H1 (cell line): Measurements from ENCODE around the gene BPIFB4. TPM values are rescaled to one million over a fixed set of nuclear protein-coding genes. Genes with fewer than 3 reads are reported as not detected.

Experiments
- CTCF ChIA-PET: fragments of 300-600 bp; sonication (Branson Sonifier 250); formaldehyde crosslinking; loops from one replicate; lab custom pipeline; 2021; ENCODE audit not compliant: partially characterized antibody; lab: Charles Lee
- POLR2A ChIA-PET: fragments of 300-600 bp; sonication (Branson Sonifier 250); formaldehyde crosslinking; loops from one replicate; lab custom pipeline; 2021; ENCODE audit warnings: inconsistent platforms; ENCODE audit not compliant: partially characterized antibody; lab: Charles Lee
- DNase-seq, 2 experiments: peaks; one replicate each; pipeline versions ENCODE4 v3.0.0 to v3.0.0-alpha.2; 2010 to 2022; ENCODE audit warnings: low spot score in 2 of 2, low read depth in 1 of 2, mixed read lengths in 1 of 2
- FAIRE-seq: peaks from 2 replicates; lab custom pipeline; 2011; peaks lifted over from hg19 to GRCh38; lab: Jason Lieb, UNC
- H2AFZ ChIP-seq: 2 replicates; pipeline ENCODE4 v1.8.1; 2012; ENCODE audit warnings: low read length, inconsistent platforms
- H2AK5ac ChIP-seq: 2 replicates; pipeline ENCODE4 v1.6.1; 2013; ENCODE audit warnings: low read depth, low read length
- H2BK120ac ChIP-seq: replicated peaks from 2 replicates; pipeline ENCODE3; 2013; ENCODE audit warnings: low read depth, low read length, inconsistent platforms
- H2BK12ac ChIP-seq: 2 replicates; pipeline ENCODE4 v1.6.1; 2013; ENCODE audit warnings: low read depth, low read length
- H2BK15ac ChIP-seq: 2 replicates; pipeline ENCODE4 v1.6.1; 2013; ENCODE audit warnings: low read length
- H2BK20ac ChIP-seq: 2 replicates; pipeline ENCODE4 v1.6.1; 2013; ENCODE audit warnings: low read length
- H2BK5ac ChIP-seq: 2 replicates; pipeline ENCODE4 v1.6.1; 2013; ENCODE audit warnings: low read depth, low read length
- H3K14ac ChIP-seq: 2 replicates; pipeline ENCODE4 v1.6.1; 2013; ENCODE audit warnings: inconsistent platforms; ENCODE audit not compliant: insufficient read length
- H3K18ac ChIP-seq: 2 replicates; pipeline ENCODE4 v1.6.1; 2013; ENCODE audit warnings: low read length; ENCODE audit errors: extremely low read depth
- H3K23ac ChIP-seq: 2 replicates; pipeline ENCODE4 v1.6.1; 2013; ENCODE audit warnings: inconsistent platforms; ENCODE audit not compliant: insufficient read length
- H3K23me2 ChIP-seq: 2 replicates; pipeline ENCODE4 v1.6.1; 2013; ENCODE audit warnings: low read depth, low read length
- H3K27ac ChIP-seq: 2 replicates; pipeline ENCODE4 v1.6.1; 2011; ENCODE audit warnings: low read depth, low read length, inconsistent platforms
- H3K27me3 ChIP-seq, 4 experiments: replicated peaks in 1 of 4; 1 replicate in 1 of 4; 2 replicates in 3 of 4; pipeline versions ENCODE4 v1.6.1 to v1.8.1; 2011 to 2013; ENCODE audit warnings: low read length in 3 of 4, mild to moderate bottlenecking in 3 of 4, inconsistent platforms in 2 of 4, mixed read lengths in 2 of 4, moderate library complexity in 1 of 4; ENCODE audit not compliant: control insufficient read depth in 3 of 4, insufficient read depth in 3 of 4; ENCODE audit errors: extremely low read depth in 1 of 4
- H3K36me3 ChIP-seq, 4 experiments: 2 replicates each; pipeline versions ENCODE4 v1.6.1 to v1.8.1; 2011 to 2013; ENCODE audit warnings: mild to moderate bottlenecking in 4 of 4, low read length in 3 of 4, moderate library complexity in 2 of 4, control low read depth in 1 of 4, inconsistent platforms in 1 of 4; ENCODE audit not compliant: insufficient read depth in 4 of 4, control insufficient read depth in 2 of 4
- H3K4ac ChIP-seq: replicated peaks from 2 replicates; pipeline ENCODE3; 2013; ENCODE audit warnings: low read length, low read depth, mixed read lengths, inconsistent platforms; ENCODE audit not compliant: insufficient read length
- H3K4me1 ChIP-seq, 4 experiments: replicated peaks in 1 of 4; 1 replicate in 1 of 4; 2 replicates in 3 of 4; pipeline versions ENCODE4 v1.6.1 to v1.8.1; 2011 to 2013; ENCODE audit warnings: low read length in 3 of 4, inconsistent platforms in 2 of 4, mixed read lengths in 1 of 4; ENCODE audit not compliant: insufficient read depth in 4 of 4, control insufficient read depth in 3 of 4
- H3K4me2 ChIP-seq, 2 experiments: 2 replicates each; pipeline versions ENCODE4 v1.6.1 to v1.8.1; 2011 to 2013; ENCODE audit warnings: low read depth in 2 of 2, low read length in 2 of 2, control low read depth in 1 of 2, inconsistent platforms in 1 of 2, mild to moderate bottlenecking in 1 of 2; ENCODE audit not compliant: insufficient read depth in 1 of 2
- H3K4me3 ChIP-seq, 4 experiments: fragments of 200-600, 300-600 bp in 1 of 4; sonication (generic), shearing (Covaris generic), sonication (Bioruptor Twin) in 1 of 4; 2 replicates each; pipeline versions ENCODE4 v1.5.1 to v1.8.1; 2011 to 2016; ENCODE audit warnings: low read length in 4 of 4, low read depth in 3 of 4, control low read depth in 2 of 4, inconsistent platforms in 2 of 4, mild to moderate bottlenecking in 2 of 4, mixed read lengths in 1 of 4, moderate library complexity in 1 of 4; ENCODE audit not compliant: insufficient read depth in 2 of 4; ENCODE audit errors: extremely low read depth in 1 of 4
- H3K56ac ChIP-seq: replicated peaks from 2 replicates; pipeline ENCODE3; 2013; ENCODE audit warnings: low read depth, mild to moderate bottlenecking, mixed read lengths, low read length, inconsistent platforms; ENCODE audit not compliant: insufficient read length
- H3K79me1 ChIP-seq: 2 replicates; pipeline ENCODE4 v1.6.1; 2013; ENCODE audit warnings: low read depth, low read length, control low read depth
- H3K79me2 ChIP-seq, 2 experiments: 2 replicates each; pipeline versions ENCODE4 v1.6.1 to v1.8.1; 2012 to 2013; ENCODE audit warnings: low read length in 2 of 2, mild to moderate bottlenecking in 2 of 2, inconsistent platforms in 1 of 2; ENCODE audit not compliant: insufficient read depth in 2 of 2, control insufficient read depth in 1 of 2
- H3K9ac ChIP-seq, 4 experiments: replicated peaks in 1 of 4; 1 replicate in 1 of 4; 2 replicates in 3 of 4; pipeline versions ENCODE4 v1.6.1 to v1.8.1; 2011 to 2013; ENCODE audit warnings: low read depth in 3 of 4, low read length in 3 of 4, control low read depth in 2 of 4, mild to moderate bottlenecking in 2 of 4, moderate library complexity in 2 of 4, inconsistent platforms in 1 of 4; ENCODE audit errors: extremely low read depth in 1 of 4
- H3K9me3 ChIP-seq, 2 experiments: 2 replicates each; pipeline versions ENCODE4 v1.6.1 to v1.8.1; 2012 to 2013; ENCODE audit warnings: mild to moderate bottlenecking in 2 of 2, moderate library complexity in 2 of 2, control low read depth in 1 of 2, inconsistent platforms in 1 of 2, low read depth in 1 of 2, low read length in 1 of 2, mixed read lengths in 1 of 2; ENCODE audit not compliant: insufficient read depth in 2 of 2
- H4K20me1 ChIP-seq, 2 experiments: replicated peaks in 1 of 2; 2 replicates each; pipeline versions ENCODE3 to v1.8.1; 2011 to 2013; ENCODE audit warnings: inconsistent platforms in 2 of 2, low read length in 2 of 2, mild to moderate bottlenecking in 1 of 2; ENCODE audit not compliant: insufficient read depth in 2 of 2, control insufficient read depth in 1 of 2
- H4K5ac ChIP-seq: 2 replicates; pipeline ENCODE4 v1.6.1; 2013; ENCODE audit warnings: low read length, low read depth, mixed read lengths, inconsistent platforms; ENCODE audit not compliant: insufficient read length
- H4K8ac ChIP-seq: 2 replicates; pipeline ENCODE4 v1.8.0; 2013; ENCODE audit warnings: mild to moderate bottlenecking, moderate library complexity, low read length, inconsistent platforms; ENCODE audit not compliant: insufficient read depth; ENCODE audit errors: extremely low read depth
- H4K91ac ChIP-seq: replicated peaks from 2 replicates; pipeline ENCODE3; 2013; ENCODE audit warnings: low read length, mixed read lengths, inconsistent platforms; ENCODE audit not compliant: insufficient read length
- CEBPB ChIP-seq: IDR thresholded peaks from 2 replicates; pipeline ENCODE4 v1.6.1; 2012; ENCODE audit warnings: low read depth, low read length
- CHD2 ChIP-seq: IDR thresholded peaks from 2 replicates; pipeline ENCODE4 v1.6.1; 2012; ENCODE audit warnings: low read length, improper control_type of control experiment
- KDM1A ChIP-seq: fragments of 200-600, 300-600 bp; sonication (generic); IDR thresholded peaks from 2 replicates; pipeline ENCODE4 v1.7.1; 2016; ENCODE audit warnings: mild to moderate bottlenecking, low read length, borderline replicate concordance
- RAD21 ChIP-seq, 2 experiments: IDR thresholded peaks in 1 of 2; conservative IDR thresholded peaks in 1 of 2; 2 replicates each; pipeline ENCODE4 v1.6.1; 2011; ENCODE audit warnings: low read depth in 2 of 2, low read length in 2 of 2, improper control_type of control experiment in 1 of 2, inconsistent platforms in 1 of 2, mild to moderate bottlenecking in 1 of 2, moderate library complexity in 1 of 2
- WGBS, 2 experiments: shearing (Covaris generic) in 1 of 2; methylation state at CpG; one replicate each; pipeline versions ENCODE4 v1.1.6 to v1.1.7; 2013 to 2015; ENCODE audit warnings: low lambda C conversion rate in 2 of 2, mixed read lengths in 2 of 2, inconsistent platforms in 1 of 2, low coverage in 1 of 2, missing lambda C conversion rate in 1 of 2; ENCODE audit not compliant: insufficient replicate concordance in 2 of 2, insufficient coverage in 1 of 2, insufficient read length in 1 of 2; ENCODE audit errors: extremely low coverage in 1 of 2, missing lambda C conversion rate in 1 of 2; 5-methylcytosine and 5-hydroxymethylcytosine counted together
- polyA plus RNA-seq, 7 experiments: library from polyadenylated mRNA; depleted of rRNA in 3 of 7; stranded (reverse) in 5 of 7; unstranded in 2 of 7; fragments of >200 nt in 5 of 7; fragments of 200-250 nt in 2 of 7; gene quantifications; 1 replicate in 5 of 7; 2 replicates in 1 of 7; 4 replicates in 1 of 7; pipeline versions ENCODE4 v1.2.1 to v1.2.3, GENCODE V29; 2011 to 2013; ENCODE audit warnings: missing spikeins in 2 of 7, mixed read lengths in 2 of 7
- total RNA-seq: library from RNA; stranded (reverse); fragmentation: NEBNext Ultra II Directional; extraction: Animal tissue kit (Norgen Biotek cat#: 25700); gene quantifications from 2 replicates; pipeline ENCODE4 v1.2.1, GENCODE V29; 2021

BPIFB4 gene
- total and polyA plus RNA-seq, 2 of the 8 experiments (the other 6 are each of a cell fraction or from before 2014, with no cell fraction given), result not detected

- WGBS, 2 experiments, result 76% methylated on average over 9 of the region's 9 CpGs; no CpG with 5 or more reads in 1 of the 2 experiments
- Histone ChIP-seq H3K4me2 (no peak overlapping the region), H4K8ac (no peak overlapping the region; the same call in 1 of the 2 replicates), H3K9ac (no peak overlapping the region), H2BK20ac (no peak overlapping the region), H4K20me1 (no peaks in the 10 kb centered on the region), H4K5ac (no peak overlapping the region), H2AFZ (no peak overlapping the region), H3K14ac (no peak overlapping the region), H3K9me3 (no peaks in the 10 kb centered on the region), H3K23me2 (no peaks in the 10 kb centered on the region), H3K79me2 (no peaks in the 10 kb centered on the region), H3K18ac (no peak overlapping the region), H2BK12ac (no peak overlapping the region), H3K4me3 (no peak overlapping the region), H2AK5ac (no peak overlapping the region), H3K79me1 (no peaks in the 10 kb centered on the region), H3K23ac (no peak overlapping the region), H4K91ac (no peak overlapping the region), H3K56ac (no peak overlapping the region), H2BK15ac (no peak overlapping the region), H2BK120ac (no peak overlapping the region), H3K27ac (no peak overlapping the region), H3K27me3 (no peaks in the 10 kb centered on the region), H3K36me3 (no peaks in the 10 kb centered on the region), H2BK5ac (no peak overlapping the region), H3K4me1 (no peaks in the 10 kb centered on the region), H3K4ac (no peak overlapping the region)
- POLR2A ChIA-PET, result no interaction called here
- DNase-seq (no peak), FAIRE-seq (no peak)
- CTCF ChIA-PET, result no interaction called here
- no peak for TF ChIP-seq KDM1A
- TF ChIP-seq CEBPB, result no peak
- no peak for TF ChIP-seq CHD2
- no peak for TF ChIP-seq RAD21 (IDR thresholded peaks at IDR 0.05 in 1 of 2, conservative IDR thresholded peaks at IDR 0.05 in 1 of 2; ENCODE audit: low read depth in 2 of 2, low read length in 2 of 2)
These were observed 13.7 kb upstream of the BPIFB4 start for GRCh38 chr20:33065785-33066184.
